Kidney (tissue), 14 donors: ENCODE measurements around the gene DAGLB. TPM values are rescaled to one million over a fixed set of nuclear protein-coding genes. Genes with fewer than 3 reads are reported as not detected.
"Not testable (repeated sequence)": the region's sequence is repeated elsewhere in the genome, so short reads cannot be mapped to it uniquely, and the experiment has no call there.

Experiments
- DNase-seq, 5 donors: peaks; one replicate each; pipeline ENCODE4 v3.0.0-alpha.2; 2013 to 2020
- FAIRE-seq: peaks from 2 replicates; lab custom pipeline; 2012; peaks lifted over from hg19 to GRCh38; lab: Jason Lieb, UNC
- H3K27ac ChIP-seq, 2 donors: one replicate each; pipeline ENCODE4 v1.7.0; 2013; ENCODE audit warnings: low read depth in 2 of 2, low read length in 2 of 2, inconsistent platforms in 1 of 2
- H3K27me3 ChIP-seq: one replicate; pipeline ENCODE4 v1.7.1; 2013; ENCODE audit warnings: low read length, inconsistent platforms; ENCODE audit not compliant: control insufficient read depth, insufficient read depth
- H3K36me3 ChIP-seq, 3 donors: one replicate each; pipeline versions ENCODE4 v1.7.0 to v1.7.1; 2013; ENCODE audit warnings: low read length in 3 of 3, control low read depth in 1 of 3, inconsistent platforms in 1 of 3; ENCODE audit not compliant: insufficient read depth in 3 of 3, control insufficient read depth in 2 of 3
- H3K4me1 ChIP-seq, 3 donors: one replicate each; pipeline versions ENCODE4 v1.7.0 to v1.7.1; 2013; ENCODE audit warnings: low read length in 3 of 3, inconsistent platforms in 1 of 3, low read depth in 1 of 3; ENCODE audit not compliant: control insufficient read depth in 2 of 3, insufficient read depth in 2 of 3
- H3K4me3 ChIP-seq, 3 donors: one replicate each; pipeline versions ENCODE4 v1.7.0 to v1.8.1; 2013; ENCODE audit warnings: low read length in 3 of 3, control low read depth in 1 of 3, inconsistent platforms in 1 of 3
- H3K9ac ChIP-seq, 3 donors: one replicate each; pipeline versions ENCODE4 v1.7.0 to v1.7.1; 2013; ENCODE audit warnings: low read length in 3 of 3, control low read depth in 1 of 3, inconsistent platforms in 1 of 3
- H3K9me3 ChIP-seq, 3 donors: one replicate each; pipeline versions ENCODE4 v1.7.0 to v1.7.1; 2013; ENCODE audit warnings: low read length in 3 of 3, control low read depth in 1 of 3, inconsistent platforms in 1 of 3; ENCODE audit not compliant: control insufficient read depth in 2 of 3, insufficient read depth in 1 of 3
- CTCF ChIP-seq: IDR thresholded peaks from 3 replicates; pipeline ENCODE4 v1.5.1; 2012; ENCODE audit warnings: mild to moderate bottlenecking, moderate library complexity, borderline replicate concordance; ENCODE audit not compliant: insufficient read depth; ENCODE audit errors: extremely low read depth
- intact Hi-C: fragments of 100-400 bp; cut with DNase I; formaldehyde crosslinking; loops from one replicate; pipeline ENCODE4 v1.11.1; 2022
- polyA plus RNA-seq: library from polyadenylated mRNA; stranded (reverse); fragments of 350-450 nt; fragmentation: Illumina TruSeq; extraction: RNeasy Lipid Tissue Mini Kit (QIAGEN cat#74804); gene quantifications from one replicate; pipeline ENCODE4 v1.2.3, GENCODE V29; 2014; ENCODE audit warnings: low read depth, low replicate concordance; ENCODE audit not compliant: insufficient read depth
- total RNA-seq: library from RNA; stranded (reverse); fragmentation: NEBNext Ultra II Directional; extraction: Animal tissue kit (Norgen Biotek cat#: 25700); gene quantifications from one replicate; pipeline ENCODE4 v1.2.1, GENCODE V29; 2021
- donor health status: control.
- donor health status: control.
- donor health status: control.
- donor health status: control.
- donor health status: control.
- donor health status: DM: yes; HTN: yes; CAD: no.
- donor health status: Normal renal cell carcinoma (clear cell type).

Gene DAGLB
- total and polyA plus RNA-seq, 2 donors from 2014 or later: 7.7 to 25.6 TPM

- FAIRE-seq: no peak
- H3K4me3 ChIP-seq: no peak overlapping the region
- no peaks in the 10 kb centered on the region for H3K9me3 ChIP-seq
- intact Hi-C loops: no loop called here
- H3K27ac ChIP-seq: no peak overlapping the region
- no peaks in the 10 kb centered on the region for H3K27me3 ChIP-seq
- H3K9ac ChIP-seq: no peak overlapping the region
- peaks cover 0 to 21% (median 11%) of the 10 kb centered on the region in 3 donors for H3K4me1 ChIP-seq
- no peaks in the 10 kb centered on the region for H3K36me3 ChIP-seq
- DNase-seq: no peak
- no peak for TF ChIP-seq CTCF
Observed at GRCh38 chr7:6380310-6381095, 67.3 kb downstream of the DAGLB start.

- FAIRE-seq: no peak
- H3K9ac ChIP-seq: no peak overlapping the region
- peaks cover 0 to 17% (median 11%) of the 10 kb centered on the region in 3 donors for H3K4me1 ChIP-seq
- intact Hi-C loops: no loop called here
- no peaks in the 10 kb centered on the region for H3K9me3 ChIP-seq
- H3K36me3 ChIP-seq: no peaks in the 10 kb centered on the region
- H3K27me3 ChIP-seq: no peaks in the 10 kb centered on the region
- H3K27ac ChIP-seq: no peak overlapping the region
- no peak for DNase-seq
- TF ChIP-seq CTCF: no peak
- no peak overlapping the region for H3K4me3 ChIP-seq
Observed at GRCh38 chr7:6379886-6380285, 67.9 kb downstream of the DAGLB start.

- H3K27ac ChIP-seq: not testable (repeated sequence)
Observed at GRCh38 chr7:6378556-6378955, 69.2 kb downstream of the DAGLB start.

GRCh38 chr7:6376820-6377219 is 70.9 kb downstream of the DAGLB start:
- peak overlapping the region in 2 of 3 donors; percentile 23 to 42 for H3K4me3 ChIP-seq
- peak in 3 of 5 donors; percentile 22 to 53 (median 40) for DNase-seq
- intact Hi-C loops: no loop called here
- H3K36me3 ChIP-seq: no peaks in the 10 kb centered on the region
- no peak for FAIRE-seq
- no peak for TF ChIP-seq CTCF
- no peak overlapping the region for H3K27ac ChIP-seq
- peaks cover 0 to 16% (median 8%) of the 10 kb centered on the region in 3 donors for H3K4me1 ChIP-seq
- H3K9ac ChIP-seq: no peak overlapping the region
- H3K9me3 ChIP-seq: no peaks in the 10 kb centered on the region
- no peaks in the 10 kb centered on the region for H3K27me3 ChIP-seq

More at GRCh38 chr7:6378556-6378955, 69.2 kb downstream of the DAGLB start:
- H3K36me3 ChIP-seq, H3K27me3 ChIP-seq, FAIRE-seq, H3K9me3 ChIP-seq, H3K9ac ChIP-seq, H3K4me3 ChIP-seq, intact Hi-C loops, DNase-seq: not testable (repeated sequence)
- H3K4me1 ChIP-seq: peaks cover 0 to 16% (median 8%) of the 10 kb centered on the region in 3 donors
